GM04503 (cell line): ENCODE measurements around the gene RHOBTB1.
A peak's percentile ranks its signal among the peaks of the same experiment; 100 is the strongest.
"Not testable (repeated sequence)": the region's sequence is repeated elsewhere in the genome, so short reads cannot be mapped to it uniquely, and the experiment has no call there.

ENCODE experiments used
- DNase-seq: peaks from one replicate; pipeline ENCODE4 v3.0.0-alpha.2; 2012; ENCODE audit warnings: low read depth

RHOBTB1 gene

GRCh38 chr10:60863796-60864195, 80.2 kb downstream of the RHOBTB1 start:
- DNase-seq, result no peak

- no peak for DNase-seq
Measured at GRCh38 chr10:60862517-60862916, 81.5 kb downstream of the RHOBTB1 start.

GRCh38 chr10:60856405-60856804, 87.6 kb downstream of the RHOBTB1 start:
- DNase-seq, result no peak

GRCh38 chr10:60853637-60854036, 90.3 kb downstream of the RHOBTB1 start:
- DNase-seq, result no peak

GRCh38 chr10:60853107-60853506, 90.9 kb downstream of the RHOBTB1 start:
- DNase-seq, result no peak

GRCh38 chr10:60849740-60850139, 94.2 kb downstream of the RHOBTB1 start:
- DNase-seq, result no peak

- no peak for DNase-seq
Measured at GRCh38 chr10:60849217-60849616, 94.8 kb downstream of the RHOBTB1 start.

GRCh38 chr10:60848680-60849079, 95.3 kb downstream of the RHOBTB1 start:
- no peak for DNase-seq

- peak; percentile 33 for DNase-seq
Measured at GRCh38 chr10:60848126-60848525, 95.9 kb downstream of the RHOBTB1 start.

GRCh38 chr10:60846173-60846572, 97.8 kb downstream of the RHOBTB1 start:
- DNase-seq, result no peak

GRCh38 chr10:60845038-60845437, 98.9 kb downstream of the RHOBTB1 start:
- DNase-seq, result no peak

- DNase-seq, result no peak
Measured at GRCh38 chr10:60842694-60843093, 101.3 kb downstream of the RHOBTB1 start.

- DNase-seq, result not testable (repeated sequence)
Measured at GRCh38 chr10:60841227-60841626, 102.8 kb downstream of the RHOBTB1 start.

GRCh38 chr10:60835049-60835448, 108.9 kb downstream of the RHOBTB1 start:
- DNase-seq, result no peak

- no peak for DNase-seq
Measured at GRCh38 chr10:60834401-60834800, 109.6 kb downstream of the RHOBTB1 start.

- not testable (repeated sequence) for DNase-seq
Measured at GRCh38 chr10:60832136-60832535, 111.8 kb downstream of the RHOBTB1 start.

- DNase-seq, result no peak
Measured at GRCh38 chr10:60828489-60828852, 115.5 kb downstream of the RHOBTB1 start.

GRCh38 chr10:60827791-60828488, 116.0 kb downstream of the RHOBTB1 start:
- peak; percentile 70 for DNase-seq

- no peak for DNase-seq
Measured at GRCh38 chr10:60825520-60825919, 118.5 kb downstream of the RHOBTB1 start.

- no peak for DNase-seq
Measured at GRCh38 chr10:60823324-60823723, 120.7 kb downstream of the RHOBTB1 start.

GRCh38 chr10:60822809-60823208, 121.2 kb downstream of the RHOBTB1 start:
- no peak for DNase-seq

GRCh38 chr10:60821656-60822055, 122.3 kb downstream of the RHOBTB1 start:
- DNase-seq, result no peak

- no peak for DNase-seq
Measured at GRCh38 chr10:60820093-60820754, 123.8 kb downstream of the RHOBTB1 start.
